H1 (cell line): ENCODE measurements around the gene IQCH. TPM values are rescaled to one million over a fixed set of nuclear protein-coding genes. Genes with fewer than 3 reads are reported as not detected.

ENCODE experiments used
- RAD21 ChIP-seq, 2 experiments: IDR thresholded peaks in 1 of 2; conservative IDR thresholded peaks in 1 of 2; 2 replicates each; pipeline ENCODE4 v1.6.1; 2011; ENCODE audit warnings: low read depth in 2 of 2, low read length in 2 of 2, improper control_type of control experiment in 1 of 2, inconsistent platforms in 1 of 2, mild to moderate bottlenecking in 1 of 2, moderate library complexity in 1 of 2
- polyA plus RNA-seq, 7 experiments: library from polyadenylated mRNA; depleted of rRNA in 3 of 7; stranded (reverse) in 5 of 7; unstranded in 2 of 7; fragments of >200 nt in 5 of 7; fragments of 200-250 nt in 2 of 7; gene quantifications; 1 replicate in 5 of 7; 2 replicates in 1 of 7; 4 replicates in 1 of 7; pipeline versions ENCODE4 v1.2.1 to v1.2.3, GENCODE V29; 2011 to 2013; ENCODE audit warnings: missing spikeins in 2 of 7, mixed read lengths in 2 of 7
- total RNA-seq: library from RNA; stranded (reverse); fragmentation: NEBNext Ultra II Directional; extraction: Animal tissue kit (Norgen Biotek cat#: 25700); gene quantifications from 2 replicates; pipeline ENCODE4 v1.2.1, GENCODE V29; 2021

IQCH gene
- total and polyA plus RNA-seq, 2 of the 8 experiments (the other 6 are each of a cell fraction or from before 2014, with no cell fraction given), result 0.60 to 1.9 TPM

- TF ChIP-seq RAD21 (IDR thresholded peaks at IDR 0.05 in 1 of 2, conservative IDR thresholded peaks at IDR 0.05 in 1 of 2; ENCODE audit: low read depth in 2 of 2, low read length in 2 of 2), result no peak
Measured at GRCh38 chr15:67359431-67360079, 105.0 kb downstream of the IQCH start (continued).
